Activated naive CD8-positive, alpha-beta T cell treated with anti-CD3 and anti-CD28 coated beads, Interleukin-2, amount 50 U/mL, for 24 hours (primary cell): ENCODE data around the gene ZMYND8.
"Not testable (repeated sequence)": the region's sequence is repeated elsewhere in the genome, so short reads cannot be mapped to it uniquely, and the experiment has no call there.

Experiments used
- ATAC-seq: fragments of 150-1000 bp; cut with Tn5 transposase; one replicate; pipeline ENCODE4 v1.10.0; 2021
- DNase-seq: peaks from one replicate; pipeline ENCODE4 v3.0.0; 2021
- H3K27ac Mint-ChIP-seq: one replicate; pipeline ENCODE4 v1.8.0; 2021; ENCODE audit warnings: mild to moderate bottlenecking, mixed read lengths
- H3K27me3 Mint-ChIP-seq: one replicate; pipeline ENCODE4 v1.8.0; 2021; ENCODE audit warnings: mixed read lengths
- H3K36me3 Mint-ChIP-seq: one replicate; pipeline ENCODE4 v1.8.0; 2021; ENCODE audit warnings: low read depth, mixed read lengths
- H3K4me1 Mint-ChIP-seq: one replicate; pipeline ENCODE4 v1.8.0; 2021; ENCODE audit warnings: mixed read lengths
- H3K4me3 Mint-ChIP-seq: one replicate; pipeline ENCODE4 v1.8.0; 2021; ENCODE audit warnings: mild to moderate bottlenecking, moderate library complexity, mixed read lengths
- H3K9me3 Mint-ChIP-seq: one replicate; pipeline ENCODE4 v1.8.0; 2021; ENCODE audit warnings: mixed read lengths

Gene ZMYND8

GRCh38 chr20:47288530-47288929, 68.0 kb downstream of the ZMYND8 start:
- ATAC-seq, H3K27ac Mint-ChIP-seq, H3K4me3 Mint-ChIP-seq, DNase-seq, H3K9me3 Mint-ChIP-seq, H3K27me3 Mint-ChIP-seq, H3K4me1 Mint-ChIP-seq: not testable (repeated sequence)
- peaks cover 56% of the 10 kb centered on the region for H3K36me3 Mint-ChIP-seq

DNA sequence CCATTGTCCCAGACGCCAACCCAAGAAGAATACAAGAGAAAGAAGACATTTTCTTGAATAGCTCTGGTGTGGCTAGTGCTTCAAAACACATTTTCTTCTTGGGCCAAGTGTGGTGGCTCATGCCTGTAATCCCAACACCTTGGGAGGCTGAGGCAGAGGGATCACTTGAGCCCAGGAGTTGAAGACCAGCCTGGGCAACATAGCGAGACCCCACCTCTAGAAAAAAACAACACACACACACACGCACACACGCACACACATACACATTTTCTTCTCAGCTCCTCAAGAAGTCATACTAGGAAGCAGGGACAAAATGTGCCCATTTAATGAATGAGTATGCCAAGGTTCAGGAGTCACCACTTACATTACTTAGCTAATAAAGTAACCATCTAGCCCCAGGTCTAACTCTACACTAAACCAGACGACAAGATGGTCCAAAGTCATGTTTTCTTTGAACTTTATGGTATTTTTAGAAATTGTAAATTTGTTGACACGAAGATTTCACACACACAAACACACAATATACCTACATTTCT, 68.8 kb downstream of the ZMYND8 start:
- ATAC-seq, result no peak
- no peak overlapping the region for H3K27ac Mint-ChIP-seq
- H3K9me3 Mint-ChIP-seq, result no peaks in the 10 kb centered on the region
- no peaks in the 10 kb centered on the region for H3K27me3 Mint-ChIP-seq
- H3K4me1 Mint-ChIP-seq, result no peaks in the 10 kb centered on the region
- H3K4me3 Mint-ChIP-seq, result no peak overlapping the region
- peaks cover 52% of the 10 kb centered on the region for H3K36me3 Mint-ChIP-seq
- DNase-seq, result no peak

- H3K4me3 Mint-ChIP-seq, result no peak overlapping the region
- no peak for ATAC-seq
- no peak for DNase-seq
- no peaks in the 10 kb centered on the region for H3K9me3 Mint-ChIP-seq
- H3K36me3 Mint-ChIP-seq, result peaks cover 48% of the 10 kb centered on the region
- no peaks in the 10 kb centered on the region for H3K4me1 Mint-ChIP-seq
- H3K27me3 Mint-ChIP-seq, result no peaks in the 10 kb centered on the region
- H3K27ac Mint-ChIP-seq, result no peak overlapping the region
Observed at GRCh38 chr20:47286681-47287080, 69.8 kb downstream of the ZMYND8 start.

DNA sequence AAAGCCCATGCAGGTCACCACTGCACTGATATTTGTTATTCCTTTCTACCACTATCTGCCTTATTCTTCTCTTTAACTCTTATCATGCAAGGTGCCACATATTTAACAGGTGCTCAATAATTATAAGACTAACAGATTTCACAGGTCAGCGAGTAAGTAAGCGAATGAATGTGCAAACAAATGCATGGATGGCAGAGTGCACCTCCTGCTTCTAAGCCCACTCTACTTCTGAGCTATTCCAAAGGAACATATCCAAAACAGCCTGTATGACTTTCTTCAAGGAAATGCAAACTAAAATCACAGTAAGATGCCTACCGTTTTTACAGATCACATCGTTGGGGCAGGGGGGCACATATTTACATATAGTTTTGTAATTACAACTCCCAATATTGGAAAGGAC, 71.3 kb downstream of the ZMYND8 start:
- DNase-seq (no peak), ATAC-seq (no peak)
- Mint-ChIP-seq H3K36me3 (peaks cover 50% of the 10 kb centered on the region), H3K9me3 (no peaks in the 10 kb centered on the region), H3K27me3 (no peaks in the 10 kb centered on the region), H3K27ac (no peak overlapping the region), H3K4me3 (no peak overlapping the region), H3K4me1 (no peaks in the 10 kb centered on the region)

GRCh38 chr20:47284373-47284772, 72.1 kb downstream of the ZMYND8 start:
- H3K36me3 Mint-ChIP-seq, result peaks cover 43% of the 10 kb centered on the region
- no peak overlapping the region for H3K27ac Mint-ChIP-seq
- H3K27me3 Mint-ChIP-seq, result no peaks in the 10 kb centered on the region
- H3K4me3 Mint-ChIP-seq, result no peak overlapping the region
- no peak for ATAC-seq
- no peaks in the 10 kb centered on the region for H3K9me3 Mint-ChIP-seq
- H3K4me1 Mint-ChIP-seq, result no peaks in the 10 kb centered on the region
- no peak for DNase-seq

GRCh38 chr20:47283411-47283810, 73.1 kb downstream of the ZMYND8 start:
- H3K27ac Mint-ChIP-seq, result peak overlapping the region; percentile 4
- peaks cover 43% of the 10 kb centered on the region for H3K36me3 Mint-ChIP-seq
- no peaks in the 10 kb centered on the region for H3K9me3 Mint-ChIP-seq
- no peaks in the 10 kb centered on the region for H3K27me3 Mint-ChIP-seq
- ATAC-seq (no peak), DNase-seq (no peak)
- no peak overlapping the region for H3K4me3 Mint-ChIP-seq
- H3K4me1 Mint-ChIP-seq, result no peaks in the 10 kb centered on the region

GRCh38 chr20:47282864-47283263, 73.6 kb downstream of the ZMYND8 start:
- Mint-ChIP-seq H3K9me3 (no peaks in the 10 kb centered on the region), H3K27ac (no peak overlapping the region), H3K27me3 (no peaks in the 10 kb centered on the region), H3K4me3 (no peak overlapping the region), H3K36me3 (peaks cover 48% of the 10 kb centered on the region), H3K4me1 (peaks cover 2% of the 10 kb centered on the region)
- no peak for DNase-seq
- no peak for ATAC-seq

DNA sequence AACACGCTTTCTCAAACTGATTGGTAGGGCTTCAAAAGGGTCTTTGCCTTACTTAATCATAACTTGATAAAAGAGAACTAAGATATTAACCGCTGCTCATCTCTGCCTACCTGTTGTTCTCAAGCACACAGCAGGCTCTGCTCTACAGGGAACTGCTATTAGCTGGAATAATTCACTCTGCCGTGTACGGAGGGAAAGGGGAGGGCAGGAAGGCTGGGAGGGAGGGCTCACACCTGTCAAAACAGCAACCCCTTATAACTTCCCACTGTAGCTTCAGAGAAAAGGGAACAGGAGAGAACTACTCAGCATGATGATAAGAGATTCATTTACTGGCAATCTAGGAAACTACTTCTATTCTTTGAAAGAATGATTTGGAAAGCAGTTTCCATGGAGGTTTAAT, 75.1 kb downstream of the ZMYND8 start:
- H3K9me3 Mint-ChIP-seq, result no peaks in the 10 kb centered on the region
- ATAC-seq, result no peak
- H3K27me3 Mint-ChIP-seq, result no peaks in the 10 kb centered on the region
- H3K4me1 Mint-ChIP-seq, result peaks cover 11% of the 10 kb centered on the region
- DNase-seq, result no peak
- H3K4me3 Mint-ChIP-seq, result no peak overlapping the region
- peaks cover 48% of the 10 kb centered on the region for H3K36me3 Mint-ChIP-seq
- peak overlapping the region; percentile 24 for H3K27ac Mint-ChIP-seq

- ATAC-seq (no peak), DNase-seq (no peak)
- H3K4me1 Mint-ChIP-seq, result peaks cover 18% of the 10 kb centered on the region
- no peak overlapping the region for H3K4me3 Mint-ChIP-seq
- H3K36me3 Mint-ChIP-seq, result peaks cover 55% of the 10 kb centered on the region
- H3K27me3 Mint-ChIP-seq, result no peaks in the 10 kb centered on the region
- peak overlapping the region; percentile 46 for H3K27ac Mint-ChIP-seq
- no peaks in the 10 kb centered on the region for H3K9me3 Mint-ChIP-seq
Observed at GRCh38 chr20:47280668-47281067, 75.8 kb downstream of the ZMYND8 start.

DNA sequence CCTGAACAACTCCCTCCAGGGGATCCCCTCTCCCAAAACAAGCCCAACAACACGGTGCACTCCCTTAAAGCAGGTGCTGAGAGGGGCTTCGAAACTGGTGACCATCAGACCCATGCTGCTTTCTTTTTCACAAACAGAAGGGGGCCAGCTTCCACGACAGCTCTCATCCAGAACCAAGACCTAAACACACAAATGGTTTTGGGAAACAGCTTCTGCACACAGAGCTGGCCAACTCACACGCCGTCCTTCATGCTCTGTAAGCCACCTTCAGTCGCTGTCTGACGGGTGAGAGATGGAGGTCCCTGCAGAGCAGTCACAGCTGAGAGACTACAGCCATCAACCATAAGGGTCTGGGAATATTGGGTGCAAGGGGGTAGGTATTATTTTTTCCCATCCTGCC, 76.3 kb downstream of the ZMYND8 start:
- Mint-ChIP-seq H3K36me3 (peaks cover 53% of the 10 kb centered on the region), H3K27ac (no peak overlapping the region), H3K27me3 (no peaks in the 10 kb centered on the region), H3K4me3 (no peak overlapping the region), H3K9me3 (no peaks in the 10 kb centered on the region), H3K4me1 (peaks cover 22% of the 10 kb centered on the region)
- no peak for DNase-seq
- ATAC-seq, result no peak

GRCh38 chr20:47278907-47279348, 77.6 kb downstream of the ZMYND8 start:
- Mint-ChIP-seq H3K9me3 (no peaks in the 10 kb centered on the region), H3K27ac (no peak overlapping the region), H3K4me3 (no peak overlapping the region), H3K27me3 (no peaks in the 10 kb centered on the region), H3K4me1 (peaks cover 35% of the 10 kb centered on the region), H3K36me3 (peaks cover 47% of the 10 kb centered on the region)
- ATAC-seq (no peak), DNase-seq (no peak)

GRCh38 chr20:47277535-47277872, 79.0 kb downstream of the ZMYND8 start:
- H3K27me3 Mint-ChIP-seq, H3K9me3 Mint-ChIP-seq, H3K4me3 Mint-ChIP-seq, H3K27ac Mint-ChIP-seq, ATAC-seq, DNase-seq: not testable (repeated sequence)
- peaks cover 49% of the 10 kb centered on the region for H3K4me1 Mint-ChIP-seq
- H3K36me3 Mint-ChIP-seq, result peaks cover 53% of the 10 kb centered on the region

GRCh38 chr20:47276851-47277534, 79.5 kb downstream of the ZMYND8 start:
- H3K27ac Mint-ChIP-seq, result no peak overlapping the region
- H3K4me3 Mint-ChIP-seq, result no peak overlapping the region

DNA sequence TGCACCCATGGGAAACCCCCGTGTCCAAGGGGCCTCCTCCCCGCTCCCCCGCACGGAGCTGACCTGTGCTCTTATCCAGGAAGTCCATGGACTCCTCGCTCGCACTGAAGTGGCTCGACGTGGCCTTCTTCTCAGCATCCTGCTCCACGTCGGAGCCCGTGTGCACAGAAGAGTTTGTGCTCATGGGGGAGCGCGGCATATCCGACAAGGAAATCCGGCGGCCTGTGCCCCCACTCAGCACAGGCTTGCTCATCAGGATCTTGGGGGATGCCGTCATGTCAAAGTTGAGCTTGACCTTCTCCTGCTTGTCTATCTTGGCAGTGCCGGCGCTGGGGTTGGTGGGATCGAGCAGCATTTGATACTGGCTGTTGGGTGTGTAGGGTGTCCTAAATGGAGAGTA, 80.2 kb downstream of the ZMYND8 start:
- Mint-ChIP-seq H3K27ac (peak overlapping the region; percentile 94), H3K4me3 (no peak overlapping the region), H3K36me3 (peaks cover 51% of the 10 kb centered on the region), H3K27me3 (no peaks in the 10 kb centered on the region), H3K9me3 (no peaks in the 10 kb centered on the region), H3K4me1 (peaks cover 49% of the 10 kb centered on the region)
- DNase-seq, result no peak
- no peak for ATAC-seq

More at GRCh38 chr20:47276851-47277534, 79.5 kb downstream of the ZMYND8 start:
- no peak for DNase-seq
- Mint-ChIP-seq H3K9me3 (no peaks in the 10 kb centered on the region), H3K27me3 (no peaks in the 10 kb centered on the region), H3K4me1 (peaks cover 49% of the 10 kb centered on the region), H3K36me3 (peaks cover 56% of the 10 kb centered on the region)
- no peak for ATAC-seq

DNA sequence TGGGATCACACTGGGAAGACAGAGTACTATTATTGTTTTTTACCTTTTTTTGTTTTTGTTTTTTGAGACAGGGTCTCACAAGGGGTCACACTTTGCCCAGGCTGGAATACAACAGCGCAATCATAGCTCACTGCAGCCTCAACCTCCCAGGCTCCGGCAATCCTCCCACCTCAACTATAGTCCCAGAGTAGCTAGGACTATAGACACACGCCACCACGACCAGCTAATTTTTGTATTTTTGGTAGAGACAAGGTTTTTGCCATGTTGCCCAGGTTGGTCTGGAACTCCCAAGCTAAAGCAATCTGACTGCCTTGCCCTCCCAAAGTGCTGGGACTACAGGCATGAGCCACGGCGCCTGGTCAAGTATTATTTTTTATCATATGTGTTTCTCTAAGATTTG, 81.0 kb downstream of the ZMYND8 start:
- no peaks in the 10 kb centered on the region for H3K27me3 Mint-ChIP-seq
- no peaks in the 10 kb centered on the region for H3K9me3 Mint-ChIP-seq
- ATAC-seq (no peak), DNase-seq (no peak)
- H3K4me1 Mint-ChIP-seq, result peaks cover 49% of the 10 kb centered on the region
- no peak overlapping the region for H3K4me3 Mint-ChIP-seq
- H3K27ac Mint-ChIP-seq, result peak overlapping the region; percentile 94
- H3K36me3 Mint-ChIP-seq, result peaks cover 45% of the 10 kb centered on the region
